H7 (cell line): ENCODE results near the gene KLHDC8A. TPM values are rescaled to one million over a fixed set of nuclear protein-coding genes. Genes with fewer than 3 reads are reported as not detected.

ENCODE experiments used
- DNase-seq: peaks from one replicate; pipeline ENCODE4 v3.0.0; 2012
- H3K27me3 ChIP-seq: 2 replicates; pipeline ENCODE4 v1.6.0; 2011; ENCODE audit warnings: mild to moderate bottlenecking, low read length; ENCODE audit not compliant: control insufficient read depth, insufficient read depth
- H3K36me3 ChIP-seq: replicated peaks from 2 replicates; pipeline ENCODE4 v1.5.1; 2011; ENCODE audit warnings: low read length; ENCODE audit not compliant: control insufficient read depth, insufficient read depth
- H3K4me3 ChIP-seq: 2 replicates; pipeline ENCODE4 v1.5.1; 2011; ENCODE audit warnings: low read depth, mild to moderate bottlenecking, control low read depth, low read length, moderate library complexity; ENCODE audit not compliant: insufficient read depth
- total RNA-seq: library from RNA; depleted of rRNA; stranded (reverse); fragments of >200 nt; shearing (Covaris generic); gene quantifications from 2 replicates; pipeline ENCODE4 v1.2.3, GENCODE V29; 2014; rRNA removed

KLHDC8A gene
- total RNA-seq, 1 experiment from 2014 or later = 5.0 TPM

DNA sequence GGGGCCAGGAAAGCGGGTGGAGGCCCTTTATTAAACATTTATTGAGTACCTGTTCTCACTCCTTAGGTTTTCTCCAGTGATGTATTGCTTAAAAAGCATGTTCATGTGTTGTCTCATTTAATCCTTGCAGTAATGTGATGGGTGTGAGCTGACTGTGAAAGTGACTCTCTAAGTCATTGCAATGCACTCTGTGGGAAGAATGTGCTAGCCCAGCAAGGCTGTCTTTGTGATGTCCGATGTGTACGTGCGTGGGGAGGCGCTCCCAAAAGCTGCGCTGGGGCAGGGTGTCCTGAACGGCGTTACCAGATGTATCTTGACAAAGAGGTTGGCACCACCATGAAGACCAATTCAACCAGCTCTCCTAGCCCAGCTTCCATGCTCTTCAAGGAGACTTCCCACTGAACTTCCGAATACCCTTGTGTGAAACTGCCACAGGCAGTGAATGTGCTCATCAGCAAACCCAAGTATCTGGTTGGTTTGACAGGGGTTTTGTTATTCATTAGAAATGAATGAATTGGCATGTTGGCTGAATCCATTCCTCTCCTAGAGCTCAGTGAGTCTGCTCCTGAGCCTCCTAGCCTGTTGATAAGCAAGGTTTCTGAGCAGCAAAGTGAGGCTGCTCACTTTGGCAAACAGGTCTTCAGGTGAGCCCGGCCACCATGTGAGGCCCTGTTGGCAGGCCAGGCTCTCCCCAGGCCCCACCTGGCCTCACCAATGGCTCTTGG is 63.2 kb downstream of the KLHDC8A start:
- Histone ChIP-seq H3K4me3 (no peak overlapping the region), H3K36me3 (no peaks in the 10 kb centered on the region), H3K27me3 (no peaks in the 10 kb centered on the region)
- DNase-seq = no peak

DNA sequence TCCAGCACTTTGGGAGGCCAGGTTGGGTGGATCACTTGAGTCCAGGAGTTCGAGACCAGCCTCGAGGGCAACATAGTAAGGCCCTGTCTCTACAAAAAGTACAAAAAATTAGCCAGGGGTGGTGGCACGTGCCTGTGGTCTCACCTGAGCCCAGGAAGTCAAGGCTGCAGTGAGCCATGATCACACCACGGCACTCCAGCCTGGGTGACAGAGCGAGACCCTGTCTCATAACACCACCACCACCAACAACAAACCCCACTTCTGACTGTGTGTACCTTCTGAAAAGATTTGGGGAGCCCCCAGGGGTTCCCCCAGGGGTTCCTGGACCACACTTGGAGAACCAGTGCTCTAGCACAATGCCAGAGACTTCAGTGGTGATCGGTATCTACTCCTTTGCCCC is 65.1 kb downstream of the KLHDC8A start:
- Histone ChIP-seq H3K4me3 (no peak overlapping the region), H3K27me3 (no peaks in the 10 kb centered on the region), H3K36me3 (no peaks in the 10 kb centered on the region)
- DNase-seq = no peak

DNA sequence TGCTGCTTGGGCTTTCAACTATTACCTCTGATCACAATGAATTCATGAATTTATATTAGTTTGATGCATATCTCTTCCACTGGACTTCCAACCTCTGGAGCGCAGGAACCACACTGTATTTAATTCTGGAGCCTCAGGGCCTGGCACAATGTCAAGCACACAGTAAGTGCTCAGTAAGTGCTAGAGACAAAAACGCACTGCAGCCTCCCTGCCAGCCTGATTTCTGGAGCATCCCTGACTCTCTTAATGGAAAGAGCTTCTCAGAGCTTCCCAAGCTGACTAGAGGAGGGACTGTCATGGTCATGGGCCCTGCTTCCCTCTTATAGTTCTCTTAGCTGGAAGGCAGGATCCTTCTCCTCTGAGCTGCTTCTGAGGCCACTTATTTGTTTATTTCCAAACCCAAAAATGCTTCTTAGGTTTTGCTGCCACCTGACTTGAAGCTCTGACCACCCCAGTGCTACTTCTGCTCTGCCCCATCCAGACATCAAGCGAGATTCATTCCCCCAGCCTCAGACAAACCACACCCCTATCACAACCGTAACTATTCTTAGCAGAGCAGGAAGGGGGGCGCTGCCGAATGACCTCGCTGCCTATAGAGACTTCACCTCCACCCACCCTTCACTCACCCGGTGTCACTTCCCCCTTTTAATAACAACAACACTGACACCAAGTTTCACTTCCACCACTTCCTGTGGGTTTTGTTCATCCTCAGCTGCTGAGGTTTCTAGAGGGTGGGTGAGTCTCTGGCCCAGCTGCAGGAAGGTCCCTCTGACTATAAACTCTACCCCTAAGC is 68.8 kb downstream of the KLHDC8A start:
- H3K27me3 ChIP-seq = no peaks in the 10 kb centered on the region
- H3K4me3 ChIP-seq = no peak overlapping the region
- no peaks in the 10 kb centered on the region for H3K36me3 ChIP-seq
- DNase-seq = peak; percentile 69

DNA sequence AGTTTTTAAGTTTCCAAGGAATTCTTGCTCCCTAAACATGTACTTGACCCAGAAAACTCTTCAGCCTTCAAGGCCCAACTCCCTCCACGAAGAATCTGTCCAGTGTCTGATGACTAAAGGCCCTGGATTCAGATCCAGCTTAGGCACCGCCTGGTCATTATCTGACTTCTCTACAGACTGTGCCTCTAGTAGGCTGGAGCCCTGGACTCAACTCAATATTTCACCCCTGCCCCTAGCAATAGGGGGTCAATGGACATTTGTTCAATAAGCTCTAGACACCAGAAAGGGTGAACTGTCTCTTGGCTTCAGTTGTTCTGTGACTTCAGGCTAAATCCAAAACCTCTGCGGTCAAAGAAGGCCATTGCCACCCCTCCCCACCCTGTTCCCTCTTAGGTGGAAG is 69.6 kb downstream of the KLHDC8A start:
- Histone ChIP-seq H3K4me3 (no peak overlapping the region), H3K36me3 (no peaks in the 10 kb centered on the region), H3K27me3 (no peaks in the 10 kb centered on the region)
- DNase-seq = no peak

GRCh38 chr1:205286335-205286950 is 70.3 kb downstream of the KLHDC8A start:
- Histone ChIP-seq H3K4me3 (no peak overlapping the region), H3K36me3 (no peaks in the 10 kb centered on the region), H3K27me3 (no peaks in the 10 kb centered on the region)
- DNase-seq = no peak

Other genes with a start within 250 kb of the KLHDC8A start
- gene RBBP5, start 234.9 kb downstream of the KLHDC8A start, total RNA-seq = 21.7 and 24.6 TPM in 2 replicates
- gene DSTYK, start 145.2 kb downstream of the KLHDC8A start, total RNA-seq = 10.9 and 13.9 TPM in 2 replicates
- 13.6 and 19.3 TPM in 2 replicates for gene TMCC2, start 129.0 kb downstream of the KLHDC8A start, total RNA-seq
- gene NUAK2, start 35.2 kb downstream of the KLHDC8A start, total RNA-seq = 9.2 and 9.8 TPM in 2 replicates
- gene LEMD1, start 65.1 kb upstream of the KLHDC8A start, total RNA-seq = 19.4 and 25.1 TPM in 2 replicates
- gene BLACAT1, start 99.1 kb upstream of the KLHDC8A start, total RNA-seq = 6.7 and 9.0 TPM in 2 replicates
- gene CDK18, start 147.7 kb upstream of the KLHDC8A start, total RNA-seq = 48.3 and 52.0 TPM in 2 replicates